Neural progenitor cell (in vitro differentiated cells): Measurements from ENCODE around the gene STEAP2. TPM values are rescaled to one million over a fixed set of nuclear protein-coding genes. Genes with fewer than 3 reads are reported as not detected.

Source experiments
- DNase-seq: peaks from one replicate; pipeline ENCODE4 v3.0.0-alpha.2; 2016; ENCODE audit warnings: low spot score
- H2AFZ ChIP-seq: fragments of 200-600 bp; sonication (generic); replicated peaks from 2 replicates; pipeline ENCODE4 v1.6.1; 2016; ENCODE audit warnings: antibody characterized with exemption
- H3F3A ChIP-seq: fragments of 200-600 bp; sonication (generic); 2 replicates; pipeline ENCODE4 v1.6.1; 2016; ENCODE audit warnings: antibody characterized with exemption, low read depth
- H3K27ac ChIP-seq: fragments of 200-600 bp; sonication (generic); 2 replicates; pipeline ENCODE4 v1.5.1; 2016; ENCODE audit warnings: mild to moderate bottlenecking
- H3K27me3 ChIP-seq: fragments of 200-600 bp; sonication (generic); 2 replicates; pipeline ENCODE4 v1.6.1; 2016; ENCODE audit warnings: mild to moderate bottlenecking, moderate library complexity
- H3K36me3 ChIP-seq: fragments of 200-600 bp; sonication (generic); 2 replicates; pipeline ENCODE4 v1.5.1; 2016
- H3K4me1 ChIP-seq: fragments of 200-600 bp; sonication (generic); 2 replicates; pipeline ENCODE4 v1.6.1; 2016; ENCODE audit warnings: mixed run types
- H3K4me2 ChIP-seq: fragments of 200-600 bp; sonication (generic); 2 replicates; pipeline ENCODE4 v1.6.1; 2016
- H3K4me3 ChIP-seq: fragments of 200-600 bp; sonication (generic); 2 replicates; pipeline ENCODE4 v1.5.1; 2016
- H3K79me2 ChIP-seq: fragments of 200-600 bp; sonication (generic); 2 replicates; pipeline ENCODE4 v1.6.1; 2016; ENCODE audit warnings: low read depth
- H3K9ac ChIP-seq: fragments of 200-600 bp; sonication (generic); 2 replicates; pipeline ENCODE4 v1.6.1; 2016
- H3K9me3 ChIP-seq: fragments of 200-600 bp; sonication (generic); 2 replicates; pipeline ENCODE4 v1.5.1; 2016; ENCODE audit warnings: low read depth
- H4K20me1 ChIP-seq: fragments of 200-600 bp; sonication (generic); 2 replicates; pipeline ENCODE4 v1.6.1; 2016; ENCODE audit warnings: low read depth
- H3K27ac Mint-ChIP-seq: 3 replicates; pipeline ENCODE4 v1.8.0; 2021; ENCODE audit warnings: mixed read lengths
- H3K27me3 Mint-ChIP-seq: 2 replicates; pipeline ENCODE4 v1.8.0; 2022; ENCODE audit warnings: low read depth, mild to moderate bottlenecking, inconsistent platforms, moderate library complexity, mixed read lengths; ENCODE audit not compliant: insufficient read depth
- H3K36me3 Mint-ChIP-seq: 3 replicates; pipeline ENCODE4 v1.8.0; 2021; ENCODE audit warnings: mixed read lengths
- H3K4me1 Mint-ChIP-seq: 3 replicates; pipeline ENCODE4 v1.8.0; 2021; ENCODE audit warnings: mixed read lengths
- H3K4me3 Mint-ChIP-seq: 3 replicates; pipeline ENCODE4 v1.8.0; 2021; ENCODE audit warnings: mild to moderate bottlenecking, moderate library complexity, mixed read lengths
- H3K9me3 Mint-ChIP-seq: 3 replicates; pipeline ENCODE4 v1.8.0; 2020; ENCODE audit warnings: mixed read lengths
- EZH2 ChIP-seq: fragments of 200-600 bp; sonication (generic); IDR thresholded peaks from 2 replicates; pipeline ENCODE4 v1.6.1; 2017; ENCODE audit warnings: antibody characterized with exemption, mild to moderate bottlenecking, moderate library complexity
- EZH2phosphoT487 ChIP-seq: fragments of 200-600 bp; sonication (generic); IDR thresholded peaks from 2 replicates; pipeline ENCODE4 v1.6.1; 2017; ENCODE audit warnings: antibody characterized with exemption
- total RNA-seq: library from RNA; depleted of rRNA; stranded (reverse); fragments of >200 nt; gene quantifications from 2 replicates; pipeline ENCODE4 v1.2.3, GENCODE V29; 2015; ENCODE audit warnings: low replicate concordance
- TF ChIP-seq, protein P1 (sequence below): fragments of 200-600 bp; sonication (generic); IDR thresholded peaks from 2 replicates; pipeline ENCODE4 v1.5.1; 2017; ENCODE audit warnings: antibody characterized with exemption, mild to moderate bottlenecking

The STEAP2 gene
- total RNA-seq, 1 donor from 2014 or later: 3.6 TPM

DNA sequence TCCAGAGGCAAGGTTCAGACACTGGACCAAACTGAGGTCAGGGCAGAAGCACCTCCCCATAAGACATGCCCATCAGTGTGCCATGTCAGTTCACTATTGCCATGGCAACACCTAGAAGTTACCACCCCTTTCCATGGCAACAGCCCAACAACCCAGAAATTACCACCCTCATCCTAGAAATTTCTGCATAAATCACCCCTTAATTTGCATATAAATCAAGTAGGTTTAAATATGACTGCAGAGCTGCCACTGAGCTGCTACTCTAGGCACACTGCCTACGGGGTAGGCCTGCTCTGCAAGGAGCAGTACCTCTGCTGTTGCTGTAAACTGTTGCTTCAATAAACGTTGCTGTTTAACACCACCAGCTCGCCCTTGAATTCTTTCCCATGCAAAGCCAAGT, 12.7 kb downstream of the STEAP2 start:
- H3K9me3 ChIP-seq: no peaks in the 10 kb centered on the region
- no peaks in the 10 kb centered on the region for H4K20me1 ChIP-seq
- H3K4me1 ChIP-seq: no peaks in the 10 kb centered on the region
- no peaks in the 10 kb centered on the region for H3F3A ChIP-seq
- Mint-ChIP-seq H3K27me3 (no peaks in the 10 kb centered on the region), H3K4me1 (peaks cover 17% of the 10 kb centered on the region), H3K36me3 (no peaks in the 10 kb centered on the region), H3K27ac (no peak overlapping the region), H3K4me3 (no peak overlapping the region), H3K9me3 (no peaks in the 10 kb centered on the region)
- no peaks in the 10 kb centered on the region for H3K27me3 ChIP-seq
- no peak overlapping the region for H3K9ac ChIP-seq
- H3K36me3 ChIP-seq: peaks cover 3% of the 10 kb centered on the region
- H3K27ac ChIP-seq: no peak overlapping the region
- H3K79me2 ChIP-seq: no peaks in the 10 kb centered on the region
- no peak overlapping the region for H2AFZ ChIP-seq
- TF ChIP-seq, protein P1, sequence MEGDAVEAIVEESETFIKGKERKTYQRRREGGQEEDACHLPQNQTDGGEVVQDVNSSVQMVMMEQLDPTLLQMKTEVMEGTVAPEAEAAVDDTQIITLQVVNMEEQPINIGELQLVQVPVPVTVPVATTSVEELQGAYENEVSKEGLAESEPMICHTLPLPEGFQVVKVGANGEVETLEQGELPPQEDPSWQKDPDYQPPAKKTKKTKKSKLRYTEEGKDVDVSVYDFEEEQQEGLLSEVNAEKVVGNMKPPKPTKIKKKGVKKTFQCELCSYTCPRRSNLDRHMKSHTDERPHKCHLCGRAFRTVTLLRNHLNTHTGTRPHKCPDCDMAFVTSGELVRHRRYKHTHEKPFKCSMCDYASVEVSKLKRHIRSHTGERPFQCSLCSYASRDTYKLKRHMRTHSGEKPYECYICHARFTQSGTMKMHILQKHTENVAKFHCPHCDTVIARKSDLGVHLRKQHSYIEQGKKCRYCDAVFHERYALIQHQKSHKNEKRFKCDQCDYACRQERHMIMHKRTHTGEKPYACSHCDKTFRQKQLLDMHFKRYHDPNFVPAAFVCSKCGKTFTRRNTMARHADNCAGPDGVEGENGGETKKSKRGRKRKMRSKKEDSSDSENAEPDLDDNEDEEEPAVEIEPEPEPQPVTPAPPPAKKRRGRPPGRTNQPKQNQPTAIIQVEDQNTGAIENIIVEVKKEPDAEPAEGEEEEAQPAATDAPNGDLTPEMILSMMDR: no peak
- TF ChIP-seq EZH2 (no peak), EZH2phosphoT487 (no peak)
- no peak overlapping the region for H3K4me2 ChIP-seq
- DNase-seq: peak; percentile 16
- no peak overlapping the region for H3K4me3 ChIP-seq

GRCh38 chr7:90225181-90225580, 13.6 kb downstream of the STEAP2 start:
- Histone ChIP-seq H3K9ac (no peak overlapping the region), H3K27ac (no peak overlapping the region), H3K36me3 (peaks cover 3% of the 10 kb centered on the region), H3K9me3 (no peaks in the 10 kb centered on the region), H2AFZ (no peak overlapping the region), H3K4me2 (no peak overlapping the region), H3K4me1 (no peaks in the 10 kb centered on the region), H3F3A (no peaks in the 10 kb centered on the region), H3K79me2 (no peaks in the 10 kb centered on the region), H3K4me3 (no peak overlapping the region), H3K27me3 (no peaks in the 10 kb centered on the region), H4K20me1 (no peaks in the 10 kb centered on the region)
- Mint-ChIP-seq H3K9me3 (no peaks in the 10 kb centered on the region), H3K36me3 (no peaks in the 10 kb centered on the region), H3K27me3 (no peaks in the 10 kb centered on the region), H3K27ac (no peak overlapping the region), H3K4me3 (no peak overlapping the region), H3K4me1 (peaks cover 17% of the 10 kb centered on the region)
- no peak for TF ChIP-seq EZH2
- TF ChIP-seq, protein P1: no peak
- TF ChIP-seq EZH2phosphoT487: no peak
- DNase-seq: no peak

- Histone ChIP-seq H3K9ac (no peak overlapping the region), H3K4me3 (no peak overlapping the region), H3K4me2 (no peak overlapping the region), H3K27ac (no peak overlapping the region), H2AFZ (no peak overlapping the region), H3K4me1 (no peaks in the 10 kb centered on the region), H3K79me2 (no peaks in the 10 kb centered on the region), H3F3A (no peaks in the 10 kb centered on the region), H3K36me3 (peaks cover 3% of the 10 kb centered on the region), H4K20me1 (no peaks in the 10 kb centered on the region), H3K27me3 (no peaks in the 10 kb centered on the region), H3K9me3 (no peaks in the 10 kb centered on the region)
- Mint-ChIP-seq H3K27me3 (no peaks in the 10 kb centered on the region), H3K27ac (no peak overlapping the region), H3K36me3 (no peaks in the 10 kb centered on the region), H3K4me3 (no peak overlapping the region), H3K4me1 (peaks cover 17% of the 10 kb centered on the region), H3K9me3 (no peaks in the 10 kb centered on the region)
- TF ChIP-seq, protein P1: no peak
- TF ChIP-seq EZH2phosphoT487 (no peak), EZH2 (no peak)
- no peak for DNase-seq
Measured at GRCh38 chr7:90225601-90226000, 14.1 kb downstream of the STEAP2 start.
